Upper lobe of left lung (tissue), 6 donors: ENCODE results near the gene PITPNM1. TPM values are rescaled to one million over a fixed set of nuclear protein-coding genes. Genes with fewer than 3 reads are reported as not detected.

Experiments
- ATAC-seq, 2 donors: fragments of 200-7000 bp; cut with Tn5 transposase; one replicate each; pipeline ENCODE4 v1.9.1; 2022; ENCODE audit warnings: mild to moderate bottlenecking in 2 of 2, moderate library complexity in 2 of 2; ENCODE audit not compliant: low FRiP score in 2 of 2
- DNase-seq, 2 donors: peaks; one replicate each; pipeline ENCODE4 v3.0.0-alpha.2; 2019 to 2020
- H3K27ac ChIP-seq, 4 donors: fragments of 200-600 bp; sonication (generic); one replicate each; pipeline ENCODE4 v1.5.1; 2016 to 2019
- H3K27me3 ChIP-seq, 4 donors: fragments of 200-600 bp; sonication (generic); one replicate each; pipeline ENCODE4 v1.5.1; 2017 to 2019
- H3K36me3 ChIP-seq, 4 donors: fragments of 200-600 bp; sonication (generic); one replicate each; pipeline ENCODE4 v1.5.1; 2016 to 2019
- H3K4me1 ChIP-seq, 4 donors: fragments of 200-600 bp; sonication (generic); one replicate each; pipeline ENCODE4 v1.5.1; 2018 to 2019
- H3K4me3 ChIP-seq, 4 donors: fragments of 200-600 bp; sonication (generic); one replicate each; pipeline ENCODE4 v1.5.1; 2017 to 2019; ENCODE audit warnings: mild to moderate bottlenecking in 2 of 4, moderate library complexity in 1 of 4
- H3K9me3 ChIP-seq, 4 donors: fragments of 200-600 bp; sonication (generic); one replicate each; pipeline ENCODE4 v1.5.1; 2018 to 2019
- CTCF ChIP-seq, 6 experiments: fragments of 450-650 bp in 4 of 6; fragments of 200-600 bp in 2 of 6; sonication (generic) in 2 of 6; IDR thresholded peaks; one replicate each; pipeline ENCODE4 v1.5.1; 2016 to 2019; ENCODE audit warnings: antibody characterized with exemption in 6 of 6
- EP300 ChIP-seq, 4 donors: sonication (generic); formaldehyde crosslinking; IDR thresholded peaks; one replicate each; pipeline ENCODE4 v1.5.1; 2017; ENCODE audit warnings: antibody characterized with exemption in 4 of 4, control low read depth in 2 of 4
- POLR2A ChIP-seq, 4 donors: fragments of 450-650 bp; IDR thresholded peaks; one replicate each; pipeline ENCODE4 v1.5.1; 2016 to 2017; ENCODE audit warnings: antibody characterized with exemption in 4 of 4, mild to moderate bottlenecking in 2 of 4
- POLR2AphosphoS5 ChIP-seq, 2 donors: sonication (generic); formaldehyde crosslinking; IDR thresholded peaks; one replicate each; pipeline ENCODE4 v1.5.1; 2017; ENCODE audit warnings: antibody characterized with exemption in 2 of 2
- WGBS, 2 donors: methylation state at CpG; one replicate each; pipeline ENCODE4 v1.1.5; 2017 to 2018; 5-methylcytosine and 5-hydroxymethylcytosine counted together
- total RNA-seq, 6 donors: library from RNA; depleted of rRNA in 4 of 6; stranded (reverse); fragments of >200 nt in 4 of 6; gene quantifications; one replicate each; pipeline versions ENCODE4 v1.1.0 to v1.2.1, GENCODE V29; 2016 to 2021
- donor health status: DM: no; HTN: no; CAD: no; lungs with moderate emphysema.
- donor health status: DM: no; HTN: yes; CAD: no; lungs with severe emphysema.

Gene PITPNM1
- total RNA-seq, 6 donors from 2014 or later = 32.0 to 90.1 (median 40.7) TPM

- no peak for TF ChIP-seq CTCF (IDR thresholded peaks at IDR 0.05)
- no peak for TF ChIP-seq POLR2A (IDR thresholded peaks at IDR 0.05)
- no peak for TF ChIP-seq EP300 (IDR thresholded peaks at IDR 0.05)
- no peak for TF ChIP-seq POLR2AphosphoS5 (IDR thresholded peaks at IDR 0.05)
- no peaks in the 10 kb centered on the region for H3K9me3 ChIP-seq
- H3K4me1 ChIP-seq = no peaks in the 10 kb centered on the region
- no peak for DNase-seq
- no peak overlapping the region for H3K4me3 ChIP-seq
- H3K27ac ChIP-seq = no peak overlapping the region
- H3K36me3 ChIP-seq = no peaks in the 10 kb centered on the region
- 82 to 90% methylated on average over 10 of the region's 10 CpGs for whole genome bisulfite sequencing, 2 donors
- no peak for ATAC-seq
- H3K27me3 ChIP-seq = no peaks in the 10 kb centered on the region
Measured at GRCh38 chr11:67521924-67522323, 16.8 kb upstream of the PITPNM1 start.

- no peak for ATAC-seq
- H3K4me1 ChIP-seq = no peaks in the 10 kb centered on the region
- no peak overlapping the region for H3K27ac ChIP-seq
- DNase-seq = no peak
- no peaks in the 10 kb centered on the region for H3K27me3 ChIP-seq
- no peaks in the 10 kb centered on the region for H3K36me3 ChIP-seq
- TF ChIP-seq POLR2A (IDR thresholded peaks at IDR 0.05) (no peak), EP300 (IDR thresholded peaks at IDR 0.05) (no peak), POLR2AphosphoS5 (IDR thresholded peaks at IDR 0.05) (no peak), CTCF (IDR thresholded peaks at IDR 0.05) (no peak)
- WGBS, 2 donors = 84 to 91% methylated on average over 14 to 16 of the region's 16 CpGs
- no peak overlapping the region for H3K4me3 ChIP-seq
- no peaks in the 10 kb centered on the region for H3K9me3 ChIP-seq
Measured at GRCh38 chr11:67520856-67521824, 16.0 kb upstream of the PITPNM1 start.

- no peaks in the 10 kb centered on the region for H3K9me3 ChIP-seq
Measured at GRCh38 chr11:67519726-67520125, 14.6 kb upstream of the PITPNM1 start.

GRCh38 chr11:67517784-67518552 lies 12.8 kb upstream of the PITPNM1 start:
- Histone ChIP-seq H3K27me3 (no peaks in the 10 kb centered on the region), H3K27ac (no peak overlapping the region), H3K9me3 (no peaks in the 10 kb centered on the region), H3K4me3 (no peak overlapping the region), H3K4me1 (no peaks in the 10 kb centered on the region), H3K36me3 (no peaks in the 10 kb centered on the region)
- ATAC-seq (no peak), DNase-seq (no peak)
- TF ChIP-seq POLR2AphosphoS5 (IDR thresholded peaks at IDR 0.05) (no peak), POLR2A (IDR thresholded peaks at IDR 0.05) (no peak), CTCF (IDR thresholded peaks at IDR 0.05) (no peak), EP300 (IDR thresholded peaks at IDR 0.05) (no peak)
- WGBS, 2 donors = 78 to 88% methylated on average over 6 to 10 of the region's 10 CpGs

More at GRCh38 chr11:67519726-67520125, 14.6 kb upstream of the PITPNM1 start:
- Histone ChIP-seq H3K4me3 (no peak overlapping the region), H3K36me3 (no peaks in the 10 kb centered on the region), H3K27ac (no peak overlapping the region), H3K4me1 (no peaks in the 10 kb centered on the region), H3K27me3 (no peaks in the 10 kb centered on the region)
- DNase-seq (no peak), ATAC-seq (no peak)
- no peak for TF ChIP-seq CTCF (IDR thresholded peaks at IDR 0.05)
- TF ChIP-seq POLR2A (IDR thresholded peaks at IDR 0.05) = no peak
- TF ChIP-seq POLR2AphosphoS5 (IDR thresholded peaks at IDR 0.05) = no peak
- TF ChIP-seq EP300 (IDR thresholded peaks at IDR 0.05) = no peak
- 92% methylated on average over 22 to 31 of the region's 32 CpGs for WGBS, 2 donors
